ENCODE results near the gene CD247.

- TF ChIP-seq CTCF (IDR thresholded peaks at IDR 0.05 in 2 of 3, conservative IDR thresholded peaks at IDR 0.05 in 1 of 3; ENCODE audit: insufficient read depth in 2 of 3, low read depth in 1 of 3, low read length in 3 of 3) (no peak), PPARD (CRISPR knock-in tag; IDR thresholded peaks at IDR 0.05) (no peak), MYNN (IDR thresholded peaks at IDR 0.05) (no peak), MYNN (CRISPR knock-in tag; IDR thresholded peaks at IDR 0.05) (no peak), ATF2 (CRISPR knock-in tag; IDR thresholded peaks at IDR 0.05) (no peak), ZNF277 (CRISPR knock-in tag; IDR thresholded peaks at IDR 0.05; ENCODE audit: borderline replicate concordance) (no peak), REST (IDR thresholded peaks at IDR 0.05; ENCODE audit: borderline replicate concordance) (no peak), REST (CRISPR knock-in tag; IDR thresholded peaks at IDR 0.05; ENCODE audit: low read depth) (no peak), SIN3B (IDR thresholded peaks at IDR 0.05; ENCODE audit: low read depth) (no peak), NFIC (IDR thresholded peaks at IDR 0.05) (no peak), ZBED1 (IDR thresholded peaks at IDR 0.05) (no peak)
Measured at GRCh38 chr1:167472752-167473521, 45.4 kb downstream of the CD247 start.
